GM23338 (cell line): ENCODE measurements around the gene ITGB3BP. TPM values are rescaled to one million over a fixed set of nuclear protein-coding genes. Genes with fewer than 3 reads are reported as not detected.

ENCODE experiments used
- ATAC-seq: fragments of 200-7000 bp; cut with Tn5 transposase; 3 replicates; pipeline ENCODE4 v1.9.1; 2020
- DNase-seq: peaks from one replicate; pipeline ENCODE4 v3.0.0-alpha.2; 2015; ENCODE audit warnings: low spot score
- H2AFZ ChIP-seq: fragments of 200-600 bp; sonication (generic); 2 replicates; pipeline ENCODE4 v1.8.0; 2016; ENCODE audit warnings: antibody characterized with exemption, mild to moderate bottlenecking, moderate library complexity
- H3F3A ChIP-seq: fragments of 200-600 bp; sonication (generic); replicated peaks from 2 replicates; pipeline ENCODE4 v1.8.0; 2017; ENCODE audit warnings: antibody characterized with exemption, mixed run types, low read depth
- H3K27ac ChIP-seq: fragments of 200-600 bp; sonication (generic); 2 replicates; pipeline ENCODE4 v1.6.1; 2016; ENCODE audit warnings: low read depth
- H3K27me3 ChIP-seq: fragments of 200-600 bp; sonication (generic); 2 replicates; pipeline ENCODE4 v1.8.0; 2016; ENCODE audit warnings: mild to moderate bottlenecking, mixed run types, moderate library complexity; ENCODE audit not compliant: insufficient read depth
- H3K36me3 ChIP-seq: fragments of 200-600 bp; sonication (generic); 2 replicates; pipeline ENCODE4 v1.8.0; 2016; ENCODE audit warnings: mild to moderate bottlenecking; ENCODE audit not compliant: insufficient read depth
- H3K4me1 ChIP-seq: fragments of 200-600 bp; sonication (generic); 2 replicates; pipeline ENCODE4 v1.8.0; 2016; ENCODE audit warnings: mild to moderate bottlenecking, moderate library complexity; ENCODE audit not compliant: insufficient read depth
- H3K4me2 ChIP-seq: fragments of 200-600 bp; sonication (generic); 2 replicates; pipeline ENCODE4 v1.7.1; 2017; ENCODE audit warnings: mixed run types
- H3K4me3 ChIP-seq: fragments of 200-600 bp; sonication (generic); 2 replicates; pipeline ENCODE4 v1.6.1; 2016; ENCODE audit warnings: mixed run types
- H3K79me2 ChIP-seq: fragments of 200-600 bp; sonication (generic); replicated peaks from 2 replicates; pipeline ENCODE4 v1.8.0; 2017; ENCODE audit warnings: mild to moderate bottlenecking; ENCODE audit not compliant: insufficient read depth
- H3K9me2 ChIP-seq: fragments of 200-600 bp; sonication (generic); 2 replicates; pipeline ENCODE4 v1.8.0; 2017; ENCODE audit not compliant: insufficient read depth
- H4K20me1 ChIP-seq: fragments of 200-600 bp; sonication (generic); replicated peaks from 2 replicates; pipeline ENCODE4 v1.8.0; 2017; ENCODE audit warnings: mild to moderate bottlenecking; ENCODE audit not compliant: insufficient read depth
- H3K27ac Mint-ChIP-seq: 2 replicates; pipeline ENCODE4 v1.8.0; 2020; ENCODE audit warnings: inconsistent platforms, mild to moderate bottlenecking, moderate library complexity, mixed read lengths
- H3K27me3 Mint-ChIP-seq: 3 replicates; pipeline ENCODE4 v1.8.0; 2022; ENCODE audit warnings: low read depth, mild to moderate bottlenecking, moderate library complexity, mixed read lengths, inconsistent platforms; ENCODE audit not compliant: insufficient read depth, poor library complexity
- H3K36me3 Mint-ChIP-seq: 3 replicates; pipeline ENCODE4 v1.8.0; 2021; ENCODE audit warnings: low read depth, mild to moderate bottlenecking, inconsistent platforms, moderate library complexity, mixed read lengths
- H3K4me1 Mint-ChIP-seq: 3 replicates; pipeline ENCODE4 v1.8.0; 2020; ENCODE audit warnings: mild to moderate bottlenecking, inconsistent platforms, mixed read lengths
- H3K4me3 Mint-ChIP-seq: 3 replicates; pipeline ENCODE4 v1.8.0; 2021; ENCODE audit warnings: moderate library complexity, mild to moderate bottlenecking, inconsistent platforms, mixed read lengths
- H3K9me3 Mint-ChIP-seq: 3 replicates; pipeline ENCODE4 v1.8.0; 2020; ENCODE audit warnings: moderate library complexity, mild to moderate bottlenecking, inconsistent platforms, mixed read lengths
- CREB1 ChIP-seq: fragments of 250-450 bp; sonication (Bioruptor Pico); IDR thresholded peaks from 2 replicates; pipeline ENCODE4 v1.5.0; 2020; ENCODE audit warnings: low read depth, mild to moderate bottlenecking, moderate library complexity
- NANOG ChIP-seq: IDR thresholded peaks from 2 replicates; pipeline ENCODE4 v1.6.1; 2016; ENCODE audit warnings: antibody characterized with exemption, borderline replicate concordance
- POLR2AphosphoS5 ChIP-seq: IDR thresholded peaks from 2 replicates; pipeline ENCODE4 v1.6.1; 2016; ENCODE audit warnings: antibody characterized with exemption, low read depth
- REST ChIP-seq: IDR thresholded peaks from one replicate; pipeline ENCODE4 v1.6.1; 2018; ENCODE audit warnings: antibody characterized with exemption; ENCODE audit not compliant: unreplicated experiment
- ZNF114 ChIP-seq: fragments of 250-450 bp; sonication (Bioruptor Pico); IDR thresholded peaks from 2 replicates; pipeline ENCODE4 v1.5.0; 2020; ENCODE audit warnings: mild to moderate bottlenecking, moderate library complexity
- ZNF331 ChIP-seq: fragments of 250-450 bp; sonication (Bioruptor Pico); IDR thresholded peaks from 2 replicates; pipeline ENCODE4 v1.5.0; 2020; ENCODE audit warnings: low read depth, mild to moderate bottlenecking, moderate library complexity
- polyA plus RNA-seq: library from polyadenylated mRNA; unstranded; fragments of >200 nt; fragmentation: Nextera tagmentation; extraction: Ambion mirVana; gene quantifications from 2 replicates; pipeline ENCODE4 v1.2.1, GENCODE V29; 2016
- total RNA-seq: library from RNA; depleted of rRNA; stranded (reverse); fragments of >200 nt; shearing (Covaris generic); gene quantifications from 2 replicates; pipeline ENCODE4 v1.2.3, GENCODE V29; 2014
- TF ChIP-seq, protein P1 (sequence below), 2 experiments: fragments of 200-600 bp in 1 of 2; sonication (generic) in 1 of 2; conservative IDR thresholded peaks; 2 replicates each; pipeline versions ENCODE4 v1.5.1 to v1.6.1; 2016 to 2017; ENCODE audit warnings: antibody characterized with exemption in 2 of 2, low read depth in 2 of 2, mild to moderate bottlenecking in 2 of 2, moderate library complexity in 1 of 2
- TF ChIP-seq, protein P2 (sequence below): IDR thresholded peaks from 2 replicates; pipeline ENCODE4 v1.6.1; 2016; ENCODE audit warnings: antibody characterized with exemption

Gene ITGB3BP
- total and polyA plus RNA-seq, 2 experiments from 2014 or later: 49.4 to 101 TPM

DNA sequence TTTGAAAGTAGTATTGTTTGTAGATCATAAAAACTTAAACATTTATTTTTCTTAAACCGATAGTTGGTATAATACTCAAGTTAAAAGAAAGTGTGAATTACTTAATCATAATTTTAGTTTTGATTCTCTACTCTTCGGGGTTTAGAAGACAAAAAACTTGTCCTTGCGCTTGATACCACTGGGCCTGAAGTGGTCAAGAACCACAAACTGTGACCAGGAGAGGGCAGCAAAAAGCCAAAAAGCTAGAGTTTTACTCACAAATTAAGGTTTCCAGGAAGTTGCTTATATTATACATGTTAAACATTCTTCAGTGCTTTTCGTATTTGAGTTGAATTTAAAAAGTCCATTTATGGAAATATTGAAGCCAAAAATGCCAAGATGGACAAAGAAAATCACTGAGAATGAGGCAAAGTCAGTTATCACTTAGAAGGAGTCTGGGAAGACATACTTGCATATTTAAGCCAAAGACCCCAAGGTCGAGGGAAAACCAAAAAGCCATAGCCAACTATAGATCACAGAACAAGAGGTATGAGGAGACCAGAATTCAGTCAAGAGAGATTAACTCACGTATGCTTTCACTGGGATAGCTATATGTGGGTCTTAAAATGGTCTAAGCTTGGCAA, 34.5 kb upstream of the ITGB3BP start:
- no peaks in the 10 kb centered on the region for H3K9me2 ChIP-seq
- Mint-ChIP-seq H3K27me3 (peaks cover 5% of the 10 kb centered on the region), H3K9me3 (no peaks in the 10 kb centered on the region; the same call in 2 of the 3 replicates), H3K36me3 (no peaks in the 10 kb centered on the region), H3K4me1 (peaks cover 5% of the 10 kb centered on the region; the same call in 2 of the 3 replicates), H3K4me3 (no peak overlapping the region), H3K27ac (0 out of 2 replicates have a peak overlapping the region, but pooled peaks have one; percentile 4)
- no peaks in the 10 kb centered on the region for H3K79me2 ChIP-seq
- H3K4me2 ChIP-seq: no peak overlapping the region
- H3F3A ChIP-seq: no peaks in the 10 kb centered on the region
- ATAC-seq (peak; percentile 82), DNase-seq (peak; percentile 83)
- H3K36me3 ChIP-seq: no peaks in the 10 kb centered on the region
- H2AFZ ChIP-seq: no peak overlapping the region
- no peak overlapping the region for H3K4me3 ChIP-seq
- no peak overlapping the region for H3K27ac ChIP-seq
- H3K27me3 ChIP-seq: no peaks in the 10 kb centered on the region
- TF ChIP-seq, protein P1, sequence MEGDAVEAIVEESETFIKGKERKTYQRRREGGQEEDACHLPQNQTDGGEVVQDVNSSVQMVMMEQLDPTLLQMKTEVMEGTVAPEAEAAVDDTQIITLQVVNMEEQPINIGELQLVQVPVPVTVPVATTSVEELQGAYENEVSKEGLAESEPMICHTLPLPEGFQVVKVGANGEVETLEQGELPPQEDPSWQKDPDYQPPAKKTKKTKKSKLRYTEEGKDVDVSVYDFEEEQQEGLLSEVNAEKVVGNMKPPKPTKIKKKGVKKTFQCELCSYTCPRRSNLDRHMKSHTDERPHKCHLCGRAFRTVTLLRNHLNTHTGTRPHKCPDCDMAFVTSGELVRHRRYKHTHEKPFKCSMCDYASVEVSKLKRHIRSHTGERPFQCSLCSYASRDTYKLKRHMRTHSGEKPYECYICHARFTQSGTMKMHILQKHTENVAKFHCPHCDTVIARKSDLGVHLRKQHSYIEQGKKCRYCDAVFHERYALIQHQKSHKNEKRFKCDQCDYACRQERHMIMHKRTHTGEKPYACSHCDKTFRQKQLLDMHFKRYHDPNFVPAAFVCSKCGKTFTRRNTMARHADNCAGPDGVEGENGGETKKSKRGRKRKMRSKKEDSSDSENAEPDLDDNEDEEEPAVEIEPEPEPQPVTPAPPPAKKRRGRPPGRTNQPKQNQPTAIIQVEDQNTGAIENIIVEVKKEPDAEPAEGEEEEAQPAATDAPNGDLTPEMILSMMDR (conservative IDR thresholded peaks at IDR 0.05; ENCODE audit: low read depth in 2 of 2): peak; percentile 80 to 98
- TF ChIP-seq POLR2AphosphoS5: no peak
- TF ChIP-seq, protein P2, sequence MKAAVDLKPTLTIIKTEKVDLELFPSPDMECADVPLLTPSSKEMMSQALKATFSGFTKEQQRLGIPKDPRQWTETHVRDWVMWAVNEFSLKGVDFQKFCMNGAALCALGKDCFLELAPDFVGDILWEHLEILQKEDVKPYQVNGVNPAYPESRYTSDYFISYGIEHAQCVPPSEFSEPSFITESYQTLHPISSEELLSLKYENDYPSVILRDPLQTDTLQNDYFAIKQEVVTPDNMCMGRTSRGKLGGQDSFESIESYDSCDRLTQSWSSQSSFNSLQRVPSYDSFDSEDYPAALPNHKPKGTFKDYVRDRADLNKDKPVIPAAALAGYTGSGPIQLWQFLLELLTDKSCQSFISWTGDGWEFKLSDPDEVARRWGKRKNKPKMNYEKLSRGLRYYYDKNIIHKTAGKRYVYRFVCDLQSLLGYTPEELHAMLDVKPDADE: no peak
- no peak for TF ChIP-seq ZNF114 (CRISPR knock-in tag)
- H3K4me1 ChIP-seq: peaks cover 3% of the 10 kb centered on the region; the same call in 1 of the 2 replicates
- H4K20me1 ChIP-seq: no peaks in the 10 kb centered on the region

- H3K4me2 ChIP-seq: no peak overlapping the region
- DNase-seq: no peak
- peaks cover 3% of the 10 kb centered on the region; the same call in 1 of the 2 replicates for H3K4me1 ChIP-seq
- H3K36me3 Mint-ChIP-seq: no peaks in the 10 kb centered on the region
- no peak overlapping the region for H3K4me3 Mint-ChIP-seq
- no peak for ATAC-seq
- H3K27me3 Mint-ChIP-seq: peaks cover 5% of the 10 kb centered on the region
- no peak overlapping the region for H3K27ac ChIP-seq
- H3K4me3 ChIP-seq: no peak overlapping the region
- no peaks in the 10 kb centered on the region for H3K36me3 ChIP-seq
- H4K20me1 ChIP-seq: no peaks in the 10 kb centered on the region
- no peaks in the 10 kb centered on the region; the same call in 2 of the 3 replicates for H3K9me3 Mint-ChIP-seq
- H3K27me3 ChIP-seq: no peaks in the 10 kb centered on the region
- no peaks in the 10 kb centered on the region for H3F3A ChIP-seq
- peaks cover 5% of the 10 kb centered on the region; the same call in 2 of the 3 replicates for H3K4me1 Mint-ChIP-seq
- H3K79me2 ChIP-seq: no peaks in the 10 kb centered on the region
- H3K27ac Mint-ChIP-seq: no peak overlapping the region
- H2AFZ ChIP-seq: no peak overlapping the region
- no peaks in the 10 kb centered on the region for H3K9me2 ChIP-seq
- no peak for TF ChIP-seq REST
- TF ChIP-seq, protein P2: no peak
- TF ChIP-seq NANOG: no peak
- no peak for TF ChIP-seq ZNF331 (CRISPR knock-in tag)
- no peak for TF ChIP-seq ZNF114 (CRISPR knock-in tag)
- TF ChIP-seq CREB1 (CRISPR knock-in tag): no peak
Measured at GRCh38 chr1:63555480-63555879, 32.5 kb upstream of the ITGB3BP start.
